ACC112 (cell line): ENCODE measurements around the gene HDGFL3.
A peak's percentile ranks its signal among the peaks of the same experiment; 100 is the strongest.

Source experiments
- H2AFZ ChIP-seq: fragments of 200-600 bp; sonication (generic); one replicate; pipeline ENCODE4 v1.6.0; 2017; ENCODE audit warnings: antibody characterized with exemption, low read length; ENCODE audit not compliant: unreplicated experiment
- H3K27ac ChIP-seq: fragments of 200-600 bp; sonication (generic); 2 replicates; pipeline ENCODE4 v1.5.1; 2014; ENCODE audit warnings: low read depth, mild to moderate bottlenecking, antibody characterized with exemption, low read length, moderate library complexity
- H3K27me3 ChIP-seq: fragments of 200-600 bp; sonication (generic); 2 replicates; pipeline ENCODE4 v1.6.1; 2014; ENCODE audit warnings: mild to moderate bottlenecking, antibody characterized with exemption, low read length, moderate library complexity, mixed read lengths; ENCODE audit not compliant: insufficient read depth
- H3K36me3 ChIP-seq: fragments of 200-600 bp; sonication (generic); 2 replicates; pipeline ENCODE4 v1.6.1; 2016; ENCODE audit warnings: mild to moderate bottlenecking, antibody characterized with exemption, low read length, moderate library complexity, mixed read lengths; ENCODE audit not compliant: insufficient read depth
- H3K4me1 ChIP-seq: fragments of 200-600 bp; sonication (generic); one replicate; pipeline ENCODE4 v1.6.1; 2016; ENCODE audit warnings: low read length, mixed read lengths; ENCODE audit not compliant: insufficient read depth, unreplicated experiment, control insufficient read depth
- H3K4me3 ChIP-seq: fragments of 200-600 bp; sonication (generic); 2 replicates; pipeline ENCODE4 v1.5.1; 2014; ENCODE audit warnings: mild to moderate bottlenecking, low read depth, low read length
- H3K79me2 ChIP-seq: fragments of 200-600 bp; sonication (generic); one replicate; pipeline ENCODE4 v1.6.0; 2016; ENCODE audit warnings: low read length; ENCODE audit not compliant: control insufficient read depth, unreplicated experiment, insufficient read depth

The HDGFL3 gene

GRCh38 chr15:83113881-83114674 is 93.5 kb downstream of the HDGFL3 start:
- H3K79me2 ChIP-seq: no peaks in the 10 kb centered on the region
- H3K27ac ChIP-seq: no peak overlapping the region
- no peaks in the 10 kb centered on the region for H3K36me3 ChIP-seq
- H3K4me1 ChIP-seq: peaks cover 21% of the 10 kb centered on the region
- no peak overlapping the region for H3K4me3 ChIP-seq
- no peak overlapping the region for H2AFZ ChIP-seq
- H3K27me3 ChIP-seq: 0 out of 2 replicates have a peak, but pooled peaks cover under 1% of the 10 kb centered on the region

GRCh38 chr15:83112956-83113299 is 94.7 kb downstream of the HDGFL3 start:
- Histone ChIP-seq H2AFZ (no peak overlapping the region), H3K79me2 (no peaks in the 10 kb centered on the region), H3K4me1 (peaks cover 25% of the 10 kb centered on the region), H3K27ac (peak overlapping the region; percentile 35), H3K4me3 (peak overlapping the region; percentile 44; the same call in 1 of the 2 replicates), H3K27me3 (peaks cover 9% of the 10 kb centered on the region), H3K36me3 (no peaks in the 10 kb centered on the region)

GRCh38 chr15:83112233-83112955 is 95.2 kb downstream of the HDGFL3 start:
- H3K27me3 ChIP-seq: peaks cover 14% of the 10 kb centered on the region
- peak overlapping the region; percentile 35 for H3K27ac ChIP-seq
- peak overlapping the region; percentile 44; the same call in 1 of the 2 replicates for H3K4me3 ChIP-seq
- no peaks in the 10 kb centered on the region for H3K79me2 ChIP-seq
- no peaks in the 10 kb centered on the region for H3K36me3 ChIP-seq
- H3K4me1 ChIP-seq: peaks cover 27% of the 10 kb centered on the region
- H2AFZ ChIP-seq: no peak overlapping the region

- Histone ChIP-seq H3K4me3 (no peak overlapping the region), H3K27ac (no peak overlapping the region), H2AFZ (no peak overlapping the region), H3K4me1 (peaks cover 27% of the 10 kb centered on the region), H3K79me2 (no peaks in the 10 kb centered on the region), H3K36me3 (no peaks in the 10 kb centered on the region), H3K27me3 (peaks cover 23% of the 10 kb centered on the region)
Observed at GRCh38 chr15:83111149-83111548, 96.5 kb downstream of the HDGFL3 start.

- no peaks in the 10 kb centered on the region for H3K79me2 ChIP-seq
- H3K27me3 ChIP-seq: peaks cover 23% of the 10 kb centered on the region
- no peak overlapping the region for H3K27ac ChIP-seq
- H3K36me3 ChIP-seq: no peaks in the 10 kb centered on the region
- H3K4me3 ChIP-seq: no peak overlapping the region
- H3K4me1 ChIP-seq: peaks cover 27% of the 10 kb centered on the region
- no peak overlapping the region for H2AFZ ChIP-seq
Observed at GRCh38 chr15:83110381-83110780, 97.2 kb downstream of the HDGFL3 start.

GRCh38 chr15:83109532-83109931 is 98.1 kb downstream of the HDGFL3 start:
- Histone ChIP-seq H3K27ac (no peak overlapping the region), H2AFZ (no peak overlapping the region), H3K79me2 (no peaks in the 10 kb centered on the region), H3K36me3 (no peaks in the 10 kb centered on the region), H3K4me3 (no peak overlapping the region), H3K27me3 (peaks cover 23% of the 10 kb centered on the region), H3K4me1 (peaks cover 27% of the 10 kb centered on the region)

GRCh38 chr15:83108266-83109219 is 99.1 kb downstream of the HDGFL3 start:
- Histone ChIP-seq H3K27me3 (peaks cover 23% of the 10 kb centered on the region), H3K36me3 (no peaks in the 10 kb centered on the region), H3K79me2 (no peaks in the 10 kb centered on the region), H2AFZ (no peak overlapping the region), H3K4me3 (peak overlapping the region; percentile 75), H3K4me1 (peaks cover 25% of the 10 kb centered on the region), H3K27ac (no peak overlapping the region)

GRCh38 chr15:83107841-83108181 is 99.8 kb downstream of the HDGFL3 start:
- Histone ChIP-seq H2AFZ (peak overlapping the region; percentile 89), H3K4me1 (peaks cover 18% of the 10 kb centered on the region), H3K4me3 (peak overlapping the region; percentile 75), H3K79me2 (no peaks in the 10 kb centered on the region), H3K27me3 (peaks cover 24% of the 10 kb centered on the region), H3K36me3 (no peaks in the 10 kb centered on the region), H3K27ac (no peak overlapping the region)

GRCh38 chr15:83106994-83107840 is 100.4 kb downstream of the HDGFL3 start, which contains the start of gene TM6SF1:
Gene TM6SF1, plus strand, starts transcription at chr15:83107645. Its CDS starts 36 bp downstream, at chr15:83107681.
- Histone ChIP-seq H3K36me3 (no peaks in the 10 kb centered on the region), H3K4me1 (peaks cover 12% of the 10 kb centered on the region), H2AFZ (peak within 1 kb of the TSS; percentile 89), H3K27ac (no peak within 1 kb of the TSS), H3K4me3 (peak within 1 kb of the TSS; percentile 75), H3K79me2 (no peaks in the 10 kb centered on the region), H3K27me3 (peaks cover 29% of the 10 kb centered on the region)
